Activated naive CD4-positive, alpha-beta T cell treated with Interleukin-2 at 50 U/mL for 16 hours (primary cell): ENCODE results near the gene MPPE1.

ENCODE experiments used
- DNase-seq: peaks from one replicate; pipeline ENCODE4 v3.0.0-alpha.2; 2020

MPPE1 gene

GRCh38 chr18:11851146-11851805 lies 56.8 kb downstream of the MPPE1 start, which contains the start of gene CHMP1B:
Gene CHMP1B, plus strand, starts transcription at chr18:11851413. Its CDS starts 99 bp downstream, at chr18:11851512.
- DNase-seq: peak; percentile 98

- no peak for DNase-seq
Measured at GRCh38 chr18:11850821-11851145, 57.3 kb downstream of the MPPE1 start.

- DNase-seq: peak; percentile 55
Measured at GRCh38 chr18:11849841-11850634, 58.1 kb downstream of the MPPE1 start.

- DNase-seq: no peak
Measured at GRCh38 chr18:11849279-11849678, 58.8 kb downstream of the MPPE1 start.

GRCh38 chr18:11847811-11848210 lies 60.3 kb downstream of the MPPE1 start:
- DNase-seq: no peak

- no peak for DNase-seq
Measured at GRCh38 chr18:11845654-11846053, 62.5 kb downstream of the MPPE1 start.

- no peak for DNase-seq
Measured at GRCh38 chr18:11844436-11844835, 63.7 kb downstream of the MPPE1 start.

GRCh38 chr18:11842562-11842961 lies 65.6 kb downstream of the MPPE1 start:
- no peak for DNase-seq

GRCh38 chr18:11840493-11840892 lies 67.6 kb downstream of the MPPE1 start:
- DNase-seq: no peak

GRCh38 chr18:11839556-11839955 lies 68.6 kb downstream of the MPPE1 start:
- no peak for DNase-seq

- no peak for DNase-seq
Measured at GRCh38 chr18:11834772-11835171, 73.3 kb downstream of the MPPE1 start.
